H9 (cell line): ENCODE data around the gene HVCN1. TPM values are rescaled to one million over a fixed set of nuclear protein-coding genes. Genes with fewer than 3 reads are reported as not detected.

Source experiments
- DNase-seq: peaks from one replicate; pipeline ENCODE4 v3.0.0-alpha.2; 2017
- H2AFZ ChIP-seq: one replicate; pipeline ENCODE4 v1.6.1; 2013; ENCODE audit warnings: mild to moderate bottlenecking, low read length, control low read depth, moderate library complexity
- H2AK5ac ChIP-seq: 2 replicates; pipeline ENCODE4 v1.6.1; 2013; ENCODE audit warnings: low read length, control low read depth, mixed read lengths; ENCODE audit not compliant: insufficient read length
- H2BK120ac ChIP-seq: one replicate; pipeline ENCODE4 v1.6.1; 2013; ENCODE audit warnings: low read depth, mild to moderate bottlenecking, low read length, control low read depth, inconsistent platforms; ENCODE audit not compliant: poor library complexity, severe bottlenecking
- H2BK12ac ChIP-seq: 2 replicates; pipeline ENCODE4 v1.6.1; 2013; ENCODE audit warnings: low read length, control low read depth, mixed read lengths, low read depth; ENCODE audit not compliant: insufficient read length
- H2BK15ac ChIP-seq: 2 replicates; pipeline ENCODE4 v1.6.1; 2013; ENCODE audit warnings: low read depth, low read length, control low read depth
- H2BK20ac ChIP-seq: one replicate; pipeline ENCODE4 v1.6.1; 2013; ENCODE audit warnings: low read depth, mild to moderate bottlenecking, low read length, control low read depth, inconsistent platforms; ENCODE audit not compliant: poor library complexity, severe bottlenecking
- H2BK5ac ChIP-seq: 2 replicates; pipeline ENCODE4 v1.6.1; 2013; ENCODE audit warnings: low read length, control low read depth, mixed read lengths; ENCODE audit not compliant: insufficient read length
- H3K14ac ChIP-seq: 2 replicates; pipeline ENCODE4 v1.6.1; 2013; ENCODE audit warnings: low read length, control low read depth; ENCODE audit not compliant: insufficient read depth
- H3K18ac ChIP-seq: 2 replicates; pipeline ENCODE4 v1.6.1; 2013; ENCODE audit warnings: low read depth, mild to moderate bottlenecking, mixed read lengths, low read length, control low read depth; ENCODE audit not compliant: insufficient read length
- H3K23ac ChIP-seq: 2 replicates; pipeline ENCODE4 v1.6.1; 2013; ENCODE audit warnings: low read length, control low read depth, mixed read lengths, low read depth; ENCODE audit not compliant: insufficient read length
- H3K23me2 ChIP-seq: 2 replicates; pipeline ENCODE4 v1.6.1; 2013; ENCODE audit warnings: low read depth, mild to moderate bottlenecking, mixed read lengths, low read length, control low read depth; ENCODE audit not compliant: insufficient read length, poor library complexity, severe bottlenecking
- H3K27ac ChIP-seq: 2 replicates; pipeline ENCODE4 v1.5.1; 2013; ENCODE audit warnings: low read length, control low read depth, mixed read lengths, low read depth; ENCODE audit not compliant: insufficient read length
- H3K27me3 ChIP-seq: 2 replicates; pipeline ENCODE4 v1.6.1; 2013; ENCODE audit warnings: low read length, control low read depth, inconsistent platforms; ENCODE audit not compliant: insufficient read depth
- H3K4ac ChIP-seq: 2 replicates; pipeline ENCODE4 v1.6.1; 2013; ENCODE audit warnings: low read depth, mild to moderate bottlenecking, control low read depth, inconsistent platforms, low read length, moderate library complexity
- H3K4me1 ChIP-seq: 2 replicates; pipeline ENCODE4 v1.6.1; 2013; ENCODE audit warnings: low read length, control low read depth, inconsistent platforms; ENCODE audit not compliant: insufficient read depth
- H3K4me2 ChIP-seq: 2 replicates; pipeline ENCODE4 v1.6.1; 2013; ENCODE audit warnings: low read length, control low read depth, mixed read lengths; ENCODE audit not compliant: insufficient read length, insufficient read depth
- H3K56ac ChIP-seq: 2 replicates; pipeline ENCODE4 v1.6.1; 2013; ENCODE audit warnings: low read depth, mild to moderate bottlenecking, mixed read lengths, low read length, control low read depth; ENCODE audit not compliant: insufficient read length
- H3K79me1 ChIP-seq: 2 replicates; pipeline ENCODE4 v1.6.1; 2013; ENCODE audit warnings: low read depth, mild to moderate bottlenecking, moderate library complexity, low read length, control low read depth, inconsistent platforms; ENCODE audit not compliant: insufficient read depth, poor library complexity, severe bottlenecking
- H3K79me2 ChIP-seq: 2 replicates; pipeline ENCODE4 v1.6.1; 2013; ENCODE audit warnings: low read length, control low read depth, inconsistent platforms; ENCODE audit not compliant: insufficient read depth
- H3K9ac ChIP-seq: 2 replicates; pipeline ENCODE4 v1.6.1; 2013; ENCODE audit warnings: low read length, control low read depth, mixed read lengths; ENCODE audit not compliant: insufficient read length; ENCODE audit errors: extremely low read depth
- H3K9me3 ChIP-seq: one replicate; pipeline ENCODE4 v1.6.1; 2013; ENCODE audit warnings: low read depth, low read length, inconsistent platforms; ENCODE audit not compliant: control insufficient read depth
- H3T11ph ChIP-seq: one replicate; pipeline ENCODE4 v1.6.1; 2013; ENCODE audit warnings: mild to moderate bottlenecking, low read length, control low read depth, inconsistent platforms
- H4K20me1 ChIP-seq: one replicate; pipeline ENCODE4 v1.6.1; 2013; ENCODE audit not compliant: control insufficient read depth, insufficient read length, insufficient read depth
- H4K5ac ChIP-seq: 2 replicates; pipeline ENCODE4 v1.6.1; 2013; ENCODE audit warnings: low read depth, mild to moderate bottlenecking, mixed read lengths, low read length, control low read depth; ENCODE audit not compliant: insufficient read length
- H4K8ac ChIP-seq: replicated peaks from 2 replicates; pipeline ENCODE4 v1.6.1; 2013; ENCODE audit warnings: low read length, control low read depth, mixed read lengths, low read depth; ENCODE audit not compliant: insufficient read length
- H4K91ac ChIP-seq: 2 replicates; pipeline ENCODE4 v1.6.1; 2013; ENCODE audit warnings: low read depth, mild to moderate bottlenecking, moderate library complexity, mixed read lengths, low read length, control low read depth; ENCODE audit not compliant: insufficient read length
- H3K27ac Mint-ChIP-seq, 3 experiments: 2 replicates in 2 of 3; 3 replicates in 1 of 3; pipeline ENCODE4 v1.8.0; 2020 to 2021; ENCODE audit warnings: mixed read lengths in 3 of 3, mild to moderate bottlenecking in 1 of 3, moderate library complexity in 1 of 3
- H3K27me3 Mint-ChIP-seq: 2 replicates; pipeline ENCODE4 v1.8.0; 2021; ENCODE audit warnings: low read depth, mild to moderate bottlenecking, moderate library complexity, mixed read lengths
- H3K36me3 Mint-ChIP-seq, 3 experiments: 2 replicates in 2 of 3; 3 replicates in 1 of 3; pipeline ENCODE4 v1.8.0; 2020 to 2021; ENCODE audit warnings: low read depth in 3 of 3, mixed read lengths in 3 of 3; ENCODE audit not compliant: insufficient read depth in 1 of 3
- H3K4me1 Mint-ChIP-seq, 2 experiments: 2 replicates each; pipeline ENCODE4 v1.8.0; 2020; ENCODE audit warnings: mixed read lengths in 2 of 2
- H3K4me3 Mint-ChIP-seq, 2 experiments: 2 replicates in 1 of 2; 3 replicates in 1 of 2; pipeline ENCODE4 v1.8.0; 2020 to 2021; ENCODE audit warnings: mild to moderate bottlenecking in 2 of 2, mixed read lengths in 2 of 2, moderate library complexity in 1 of 2
- H3K9me3 Mint-ChIP-seq, 2 experiments: 2 replicates in 1 of 2; 3 replicates in 1 of 2; pipeline ENCODE4 v1.8.0; 2020; ENCODE audit warnings: mild to moderate bottlenecking in 2 of 2, mixed read lengths in 2 of 2, moderate library complexity in 1 of 2
- WGBS: extraction: QIAGEN DNeasy Blood & Tissue Kit; methylation state at CpG from one replicate; pipeline ENCODE4 v1.1.7; 2013; ENCODE audit warnings: missing lambda C conversion rate, low lambda C conversion rate, mixed read lengths; ENCODE audit not compliant: insufficient read length; ENCODE audit errors: extremely low coverage; 5-methylcytosine and 5-hydroxymethylcytosine counted together
- total RNA-seq: library from RNA; stranded (reverse); gene quantifications from 2 replicates; pipeline ENCODE4 v1.2.1, GENCODE V29; 2021
- TF ChIP-seq, protein P1 (sequence below): fragments of 200-600 bp; sonication (generic); conservative IDR thresholded peaks from 3 replicates; pipeline ENCODE4 v1.8.0; 2021; ENCODE audit warnings: antibody characterized with exemption, mild to moderate bottlenecking

HVCN1 gene
- total RNA-seq, 1 experiment from 2014 or later: 5.2 TPM

GRCh38 chr12:110638796-110639195, 50.1 kb downstream of the HVCN1 start:
- H3K4me2 ChIP-seq: no peak overlapping the region
- H3K9me3 ChIP-seq: no peaks in the 10 kb centered on the region
- H3K23ac ChIP-seq: no peak overlapping the region
- no peak overlapping the region for H3K18ac ChIP-seq
- no peak overlapping the region for H3K27ac Mint-ChIP-seq
- H2BK20ac ChIP-seq: no peak overlapping the region
- H4K20me1 ChIP-seq: no peaks in the 10 kb centered on the region
- H3K4me3 Mint-ChIP-seq: no peak overlapping the region
- H3K36me3 Mint-ChIP-seq: no peaks in the 10 kb centered on the region
- H2BK15ac ChIP-seq: no peak overlapping the region
- no CpG with 5 or more reads among the region's 5 CpGs for WGBS
- H3K56ac ChIP-seq: no peak overlapping the region
- no peak overlapping the region for H4K91ac ChIP-seq
- H2BK12ac ChIP-seq: no peak overlapping the region
- H4K5ac ChIP-seq: no peak overlapping the region
- H3K4me1 ChIP-seq: no peaks in the 10 kb centered on the region
- no peaks in the 10 kb centered on the region for H3K79me1 ChIP-seq
- H2BK5ac ChIP-seq: no peak overlapping the region
- no peak overlapping the region for H3K14ac ChIP-seq
- H3K23me2 ChIP-seq: no peaks in the 10 kb centered on the region
- no peak overlapping the region for H3T11ph ChIP-seq
- no peaks in the 10 kb centered on the region for H3K9me3 Mint-ChIP-seq
- H3K9ac ChIP-seq: no peak overlapping the region
- no peak overlapping the region for H2AFZ ChIP-seq
- TF ChIP-seq, protein P1, sequence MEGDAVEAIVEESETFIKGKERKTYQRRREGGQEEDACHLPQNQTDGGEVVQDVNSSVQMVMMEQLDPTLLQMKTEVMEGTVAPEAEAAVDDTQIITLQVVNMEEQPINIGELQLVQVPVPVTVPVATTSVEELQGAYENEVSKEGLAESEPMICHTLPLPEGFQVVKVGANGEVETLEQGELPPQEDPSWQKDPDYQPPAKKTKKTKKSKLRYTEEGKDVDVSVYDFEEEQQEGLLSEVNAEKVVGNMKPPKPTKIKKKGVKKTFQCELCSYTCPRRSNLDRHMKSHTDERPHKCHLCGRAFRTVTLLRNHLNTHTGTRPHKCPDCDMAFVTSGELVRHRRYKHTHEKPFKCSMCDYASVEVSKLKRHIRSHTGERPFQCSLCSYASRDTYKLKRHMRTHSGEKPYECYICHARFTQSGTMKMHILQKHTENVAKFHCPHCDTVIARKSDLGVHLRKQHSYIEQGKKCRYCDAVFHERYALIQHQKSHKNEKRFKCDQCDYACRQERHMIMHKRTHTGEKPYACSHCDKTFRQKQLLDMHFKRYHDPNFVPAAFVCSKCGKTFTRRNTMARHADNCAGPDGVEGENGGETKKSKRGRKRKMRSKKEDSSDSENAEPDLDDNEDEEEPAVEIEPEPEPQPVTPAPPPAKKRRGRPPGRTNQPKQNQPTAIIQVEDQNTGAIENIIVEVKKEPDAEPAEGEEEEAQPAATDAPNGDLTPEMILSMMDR: no peak
- H3K4ac ChIP-seq: no peak overlapping the region
- no peaks in the 10 kb centered on the region for H3K27me3 ChIP-seq
- H3K79me2 ChIP-seq: no peaks in the 10 kb centered on the region
- no peak overlapping the region for H2BK120ac ChIP-seq
- H3K27me3 Mint-ChIP-seq: no peaks in the 10 kb centered on the region; the same call in 1 of the 2 replicates
- no peak overlapping the region for H4K8ac ChIP-seq
- peaks cover 11 to 18% of the 10 kb centered on the region in 2 experiments for H3K4me1 Mint-ChIP-seq
- H3K27ac ChIP-seq: no peak overlapping the region
- DNase-seq: no peak
- no peak overlapping the region for H2AK5ac ChIP-seq
